KMS-11 (cell line): ENCODE data around the gene GREB1L.

Experiments used
- H2AFZ ChIP-seq: fragments of 200-600 bp; sonication (generic); 2 replicates; pipeline ENCODE4 v1.6.1; 2016; ENCODE audit warnings: antibody characterized with exemption, mixed run types, low read depth
- H3K27ac ChIP-seq: fragments of 200-600 bp; sonication (generic); 2 replicates; pipeline ENCODE4 v1.6.1; 2016; ENCODE audit warnings: mild to moderate bottlenecking, mixed run types
- H3K27me3 ChIP-seq: fragments of 200-600 bp; sonication (generic); 2 replicates; pipeline ENCODE4 v1.6.1; 2017; ENCODE audit warnings: mild to moderate bottlenecking, low read depth, mixed run types, moderate library complexity; ENCODE audit not compliant: insufficient read depth
- H3K36me3 ChIP-seq: fragments of 200-600 bp; sonication (generic); 2 replicates; pipeline ENCODE4 v1.6.1; 2017; ENCODE audit warnings: mild to moderate bottlenecking, mixed run types; ENCODE audit not compliant: insufficient read depth
- H3K4me1 ChIP-seq: fragments of 200-600 bp; sonication (generic); 2 replicates; pipeline ENCODE4 v1.6.1; 2016; ENCODE audit warnings: mild to moderate bottlenecking, low read depth, mixed run types; ENCODE audit not compliant: poor library complexity, severe bottlenecking
- H3K4me2 ChIP-seq: fragments of 200-600 bp; sonication (generic); 2 replicates; pipeline ENCODE4 v1.7.0; 2016; ENCODE audit warnings: mild to moderate bottlenecking, mixed run types
- H3K4me3 ChIP-seq: fragments of 200-600 bp; sonication (generic); IDR thresholded peaks from 2 replicates; pipeline ENCODE4 v1.6.1; 2017; ENCODE audit warnings: low read depth, low read length, mixed read lengths; ENCODE audit not compliant: insufficient read depth
- H3K79me2 ChIP-seq: fragments of 200-600 bp; sonication (generic); 2 replicates; pipeline ENCODE4 v1.6.1; 2016; ENCODE audit warnings: low read depth, mixed run types; ENCODE audit not compliant: insufficient read depth
- H3K9ac ChIP-seq: fragments of 200-600 bp; sonication (generic); 2 replicates; pipeline ENCODE4 v1.6.1; 2016; ENCODE audit warnings: mild to moderate bottlenecking, mixed run types
- H4K20me1 ChIP-seq: fragments of 200-600 bp; sonication (generic); 2 replicates; pipeline ENCODE4 v1.6.1; 2016; ENCODE audit warnings: mild to moderate bottlenecking, mixed run types; ENCODE audit not compliant: insufficient read depth
- CTCF ChIP-seq: fragments of 200-600 bp; sonication (generic); conservative IDR thresholded peaks from 2 replicates; pipeline ENCODE4 v1.6.1; 2017; ENCODE audit warnings: low read depth, mild to moderate bottlenecking, antibody characterized with exemption, low read length, moderate library complexity, mixed read lengths

Gene GREB1L

GRCh38 chr18:21499997-21500396, 258.0 kb downstream of the GREB1L start:
- Histone ChIP-seq H3K27ac (no peak overlapping the region), H3K27me3 (no peaks in the 10 kb centered on the region), H4K20me1 (no peaks in the 10 kb centered on the region), H3K36me3 (no peaks in the 10 kb centered on the region), H3K79me2 (no peaks in the 10 kb centered on the region), H2AFZ (no peak overlapping the region), H3K9ac (no peak overlapping the region), H3K4me3 (no peak overlapping the region), H3K4me2 (no peak overlapping the region), H3K4me1 (no peaks in the 10 kb centered on the region)
- TF ChIP-seq CTCF, result no peak

- no peaks in the 10 kb centered on the region for H3K36me3 ChIP-seq
- H3K27ac ChIP-seq, result no peak overlapping the region
- TF ChIP-seq CTCF, result no peak
- no peaks in the 10 kb centered on the region for H3K4me1 ChIP-seq
- no peak overlapping the region for H3K4me3 ChIP-seq
- H3K9ac ChIP-seq, result no peak overlapping the region
- no peaks in the 10 kb centered on the region for H3K27me3 ChIP-seq
- H3K4me2 ChIP-seq, result no peak overlapping the region
- no peak overlapping the region for H2AFZ ChIP-seq
- H4K20me1 ChIP-seq, result no peaks in the 10 kb centered on the region
- H3K79me2 ChIP-seq, result no peaks in the 10 kb centered on the region
Measured at GRCh38 chr18:21502661-21503060, 260.6 kb downstream of the GREB1L start.

- Histone ChIP-seq H3K4me2 (no peak overlapping the region), H3K36me3 (no peaks in the 10 kb centered on the region), H3K4me3 (no peak overlapping the region), H3K79me2 (no peaks in the 10 kb centered on the region), H2AFZ (no peak overlapping the region), H3K4me1 (no peaks in the 10 kb centered on the region), H4K20me1 (no peaks in the 10 kb centered on the region), H3K9ac (no peak overlapping the region), H3K27ac (no peak overlapping the region), H3K27me3 (no peaks in the 10 kb centered on the region)
- TF ChIP-seq CTCF, result no peak
Measured at GRCh38 chr18:21507913-21508701, 266.1 kb downstream of the GREB1L start.

GRCh38 chr18:21509062-21509461, 267.0 kb downstream of the GREB1L start:
- H3K9ac ChIP-seq, result no peak overlapping the region
- no peak overlapping the region for H3K4me3 ChIP-seq
- no peaks in the 10 kb centered on the region for H3K79me2 ChIP-seq
- H3K36me3 ChIP-seq, result no peaks in the 10 kb centered on the region
- no peak for TF ChIP-seq CTCF
- no peaks in the 10 kb centered on the region for H4K20me1 ChIP-seq
- no peak overlapping the region for H3K4me2 ChIP-seq
- no peaks in the 10 kb centered on the region for H3K27me3 ChIP-seq
- H3K4me1 ChIP-seq, result no peaks in the 10 kb centered on the region
- no peak overlapping the region for H3K27ac ChIP-seq
- H2AFZ ChIP-seq, result no peak overlapping the region
